IPS-15b (cell line): ENCODE data around the gene DNAJB12.
A peak's percentile ranks its signal among the peaks of the same experiment; 100 is the strongest.
"Not testable (repeated sequence)": the region's sequence is repeated elsewhere in the genome, so short reads cannot be mapped to it uniquely, and the experiment has no call there.

Source experiments
- H3K27me3 ChIP-seq: one replicate; pipeline ENCODE4 v1.6.1; 2013; ENCODE audit warnings: low read length; ENCODE audit not compliant: control insufficient read depth, insufficient read depth
- H3K36me3 ChIP-seq: one replicate; pipeline ENCODE4 v1.6.1; 2013; ENCODE audit warnings: low read length; ENCODE audit not compliant: control insufficient read depth, insufficient read depth
- H3K4me1 ChIP-seq: one replicate; pipeline ENCODE4 v1.6.1; 2013; ENCODE audit warnings: mild to moderate bottlenecking, low read length; ENCODE audit not compliant: control insufficient read depth, insufficient read depth
- H3K4me3 ChIP-seq: one replicate; pipeline ENCODE4 v1.5.1; 2013; ENCODE audit warnings: low read depth, low read length
- H3K9ac ChIP-seq: one replicate; pipeline ENCODE4 v1.6.1; 2013; ENCODE audit warnings: low read depth, mild to moderate bottlenecking, low read length
- H3K9me3 ChIP-seq: one replicate; pipeline ENCODE4 v1.6.1; 2013; ENCODE audit warnings: mild to moderate bottlenecking, low read length; ENCODE audit not compliant: control insufficient read depth, insufficient read depth

The DNAJB12 gene

DNA sequence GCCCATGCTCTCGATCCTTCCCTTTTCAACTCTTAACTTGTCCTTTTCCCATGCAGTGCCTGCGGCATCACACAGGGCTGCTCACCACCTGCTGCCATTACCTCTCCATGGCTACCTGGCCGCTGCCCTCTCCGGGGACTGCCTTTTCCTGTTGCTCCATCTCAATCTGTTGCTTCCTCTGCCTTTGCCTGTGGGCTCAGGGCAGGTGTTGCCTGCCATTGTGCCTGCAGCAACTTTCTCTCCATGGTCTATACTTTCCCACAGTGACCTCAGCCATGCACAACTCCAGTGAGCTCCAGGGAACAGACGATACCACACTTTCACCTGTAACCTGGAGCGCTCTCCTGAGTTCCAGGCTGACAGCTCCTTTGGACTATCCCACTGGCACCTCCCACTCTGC lies 3.2 kb downstream of the DNAJB12 start:
- H3K27me3 ChIP-seq = no peaks in the 10 kb centered on the region
- no peak overlapping the region for H3K4me3 ChIP-seq
- peaks cover 3% of the 10 kb centered on the region for H3K36me3 ChIP-seq
- H3K9me3 ChIP-seq = no peaks in the 10 kb centered on the region
- no peak overlapping the region for H3K9ac ChIP-seq
- H3K4me1 ChIP-seq = peaks cover 10% of the 10 kb centered on the region

DNA sequence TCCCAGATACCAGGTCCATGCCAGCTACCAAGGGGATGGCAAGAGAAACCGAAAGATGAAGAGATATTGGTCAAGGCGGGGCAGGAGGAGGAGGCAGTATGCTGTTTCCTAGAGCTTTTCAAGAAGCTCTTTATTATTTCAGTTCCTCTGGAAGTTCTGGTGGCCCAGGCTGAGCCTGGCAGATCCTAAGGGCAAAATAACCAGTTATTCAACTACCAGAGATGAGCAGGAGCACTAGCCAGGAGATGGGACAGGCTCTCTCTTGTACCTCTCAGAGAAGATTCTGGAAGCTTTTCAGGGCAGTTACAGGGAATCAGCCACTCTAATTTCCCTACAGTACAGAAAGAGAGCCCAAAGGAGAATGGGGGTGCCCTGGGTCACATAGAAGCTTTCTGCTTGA lies 5.3 kb downstream of the DNAJB12 start:
- no peaks in the 10 kb centered on the region for H3K27me3 ChIP-seq
- H3K9ac ChIP-seq = no peak overlapping the region
- H3K4me1 ChIP-seq = peaks cover 6% of the 10 kb centered on the region
- H3K4me3 ChIP-seq = no peak overlapping the region
- peaks cover 6% of the 10 kb centered on the region for H3K36me3 ChIP-seq
- H3K9me3 ChIP-seq = no peaks in the 10 kb centered on the region

DNA sequence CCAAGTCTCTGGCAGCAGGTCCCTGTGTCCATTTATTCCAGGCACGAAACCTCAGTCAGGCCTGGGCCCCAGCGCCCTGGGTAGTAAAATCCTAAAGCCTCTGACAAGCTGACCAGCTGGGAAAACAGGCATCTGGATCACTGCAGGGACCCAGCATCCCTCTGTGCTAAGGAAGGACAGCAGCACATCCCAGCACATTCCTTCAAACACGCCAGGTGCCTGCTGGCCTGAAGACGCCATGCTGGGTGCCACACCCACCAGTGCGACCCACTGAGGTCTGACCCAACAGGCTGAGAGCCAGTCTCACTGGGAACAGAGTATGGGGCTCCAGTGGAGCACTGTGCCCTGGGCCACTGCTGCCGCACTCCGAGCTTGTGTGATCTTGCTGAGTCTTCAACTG lies 6.4 kb downstream of the DNAJB12 start:
- Histone ChIP-seq H3K9ac (no peak overlapping the region), H3K27me3 (no peaks in the 10 kb centered on the region), H3K36me3 (peaks cover 6% of the 10 kb centered on the region), H3K9me3 (no peaks in the 10 kb centered on the region), H3K4me3 (no peak overlapping the region), H3K4me1 (peaks cover 4% of the 10 kb centered on the region)

DNA sequence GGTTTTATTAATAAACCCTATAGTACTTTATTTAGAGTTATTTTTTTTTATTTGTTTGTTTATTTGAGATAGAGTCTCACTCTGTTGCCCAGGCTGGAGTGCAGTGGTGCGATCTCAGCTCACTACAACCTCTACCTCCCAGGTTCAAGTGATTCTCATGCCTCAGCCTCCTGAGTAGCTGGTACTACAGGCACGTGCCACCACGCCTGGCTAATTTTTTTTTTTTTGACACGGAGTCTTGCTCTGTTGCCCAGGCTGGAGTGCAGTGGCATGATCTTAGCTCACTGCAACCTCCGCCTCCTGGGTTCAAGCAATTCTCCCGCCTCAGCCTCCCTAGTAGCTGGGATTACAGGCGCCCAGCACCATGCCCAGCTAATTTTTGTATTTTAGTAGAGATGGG lies 8.6 kb downstream of the DNAJB12 start:
- H3K27me3 ChIP-seq, H3K9me3 ChIP-seq, H3K4me3 ChIP-seq, H3K9ac ChIP-seq, H3K4me1 ChIP-seq: not testable (repeated sequence)
- H3K36me3 ChIP-seq = peaks cover 12% of the 10 kb centered on the region

DNA sequence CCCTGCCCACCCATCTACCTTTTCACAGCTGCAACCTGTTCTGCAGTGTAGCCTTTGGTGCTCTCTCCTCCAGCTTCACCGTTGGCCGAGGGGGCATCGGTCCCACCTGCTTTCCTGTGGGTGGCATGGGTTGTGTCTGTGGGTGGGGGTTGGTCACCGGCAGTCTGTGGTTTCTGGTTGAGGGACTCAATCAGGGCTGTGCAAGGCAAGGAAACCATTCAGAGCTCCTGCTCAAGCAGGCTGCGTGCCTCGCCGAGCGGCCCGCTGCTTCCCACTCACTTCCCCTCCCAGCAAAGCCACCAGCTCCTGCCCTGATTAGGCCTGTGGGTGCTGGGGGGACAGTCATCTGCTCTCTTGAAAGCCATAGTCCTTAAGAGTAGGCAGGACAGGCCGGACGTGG lies 9.8 kb downstream of the DNAJB12 start:
- Histone ChIP-seq H3K36me3 (peaks cover 19% of the 10 kb centered on the region), H3K9ac (no peak overlapping the region)

DNA sequence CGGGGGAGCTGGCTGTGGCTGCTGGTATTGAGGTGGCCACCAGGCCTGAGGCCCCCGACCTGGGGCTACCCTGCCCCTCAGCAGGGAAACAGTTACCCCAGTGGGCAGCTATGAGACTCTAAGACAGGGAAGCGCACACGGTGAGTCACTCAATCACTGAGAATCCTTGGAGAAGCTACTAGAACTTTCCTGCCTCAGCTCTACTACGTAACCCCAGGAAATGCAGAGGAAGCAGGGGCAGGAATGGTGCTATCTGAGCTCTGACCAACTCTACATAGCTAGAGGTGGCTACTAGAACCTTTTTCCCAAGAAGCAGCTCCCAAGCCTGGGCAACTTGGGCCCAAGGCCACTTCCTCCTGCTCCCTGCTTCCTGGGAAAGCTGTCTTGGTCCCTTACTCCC lies 11.8 kb downstream of the DNAJB12 start:
- no peaks in the 10 kb centered on the region for H3K4me1 ChIP-seq
- no peak overlapping the region for H3K9ac ChIP-seq
- peaks cover 21% of the 10 kb centered on the region for H3K36me3 ChIP-seq
- H3K4me3 ChIP-seq = no peak overlapping the region
- no peaks in the 10 kb centered on the region for H3K9me3 ChIP-seq
- no peaks in the 10 kb centered on the region for H3K27me3 ChIP-seq

More for the DNA sequence above, 9.8 kb downstream of the DNAJB12 start:
- no peak overlapping the region for H3K4me3 ChIP-seq
- no peaks in the 10 kb centered on the region for H3K9me3 ChIP-seq
- H3K4me1 ChIP-seq = no peaks in the 10 kb centered on the region
- no peaks in the 10 kb centered on the region for H3K27me3 ChIP-seq

DNA sequence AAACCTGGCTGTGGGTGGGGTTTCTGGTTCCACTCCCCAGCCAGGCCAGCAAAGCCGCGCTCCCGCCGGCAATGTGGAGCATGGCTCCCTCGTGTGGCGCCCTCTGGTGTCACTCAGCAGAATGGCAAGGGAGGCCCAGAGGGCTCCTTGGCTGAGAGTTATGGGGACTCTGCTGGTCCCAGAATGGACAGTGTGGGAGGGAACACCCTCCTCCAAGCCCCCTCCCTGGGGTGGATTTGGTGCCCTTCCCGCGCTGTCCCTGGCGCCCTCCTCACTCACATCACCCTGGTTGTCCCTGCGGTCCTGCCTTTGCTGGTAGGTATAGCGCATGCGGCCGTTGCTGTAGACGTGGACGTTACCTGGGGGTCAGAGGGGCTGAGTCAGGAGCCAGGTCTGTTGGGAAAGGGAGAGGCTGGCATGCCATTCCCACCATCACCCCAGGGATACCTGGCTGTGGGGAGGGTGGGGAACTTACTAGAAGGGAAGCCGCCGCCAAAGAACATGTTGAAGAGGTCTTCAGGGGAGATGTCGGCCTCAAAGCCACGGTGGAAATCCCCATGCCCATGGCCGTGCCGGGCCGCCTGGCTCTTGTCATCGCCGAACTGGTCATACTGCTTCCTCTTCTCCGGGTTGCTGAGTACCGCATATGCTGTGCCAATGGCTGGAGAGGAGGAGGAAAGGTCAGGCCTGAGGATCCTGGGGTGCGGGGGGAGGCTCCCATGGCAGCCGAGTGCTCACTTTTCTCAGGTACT lies 14.0 kb downstream of the DNAJB12 start:
- Histone ChIP-seq H3K27me3 (no peaks in the 10 kb centered on the region), H3K9ac (no peak overlapping the region), H3K9me3 (no peaks in the 10 kb centered on the region), H3K36me3 (peaks cover 36% of the 10 kb centered on the region), H3K4me3 (no peak overlapping the region), H3K4me1 (no peaks in the 10 kb centered on the region)

DNA sequence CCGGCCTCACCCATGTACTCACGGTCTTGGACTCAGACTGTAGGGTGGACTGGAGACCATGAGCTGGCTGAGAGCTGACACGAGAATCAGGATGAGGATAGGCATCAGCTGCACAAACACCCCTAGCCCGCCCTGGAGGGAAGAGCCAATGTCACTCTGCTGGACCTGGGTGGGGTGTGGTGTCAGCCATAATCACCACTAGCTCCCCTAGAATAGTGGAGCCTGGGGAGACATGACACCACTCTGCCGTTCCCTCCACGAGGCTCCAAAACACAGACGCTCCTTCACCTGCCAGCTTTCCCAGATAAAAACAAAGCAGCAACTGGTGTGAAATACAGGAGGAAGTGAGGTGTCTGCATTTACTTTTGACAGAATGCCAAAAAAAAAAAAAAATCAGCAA lies 16.5 kb downstream of the DNAJB12 start:
- no peak overlapping the region for H3K9ac ChIP-seq
- H3K4me3 ChIP-seq = no peak overlapping the region
- H3K9me3 ChIP-seq = no peaks in the 10 kb centered on the region
- H3K36me3 ChIP-seq = peaks cover 41% of the 10 kb centered on the region
- H3K27me3 ChIP-seq = no peaks in the 10 kb centered on the region
- H3K4me1 ChIP-seq = no peaks in the 10 kb centered on the region

DNA sequence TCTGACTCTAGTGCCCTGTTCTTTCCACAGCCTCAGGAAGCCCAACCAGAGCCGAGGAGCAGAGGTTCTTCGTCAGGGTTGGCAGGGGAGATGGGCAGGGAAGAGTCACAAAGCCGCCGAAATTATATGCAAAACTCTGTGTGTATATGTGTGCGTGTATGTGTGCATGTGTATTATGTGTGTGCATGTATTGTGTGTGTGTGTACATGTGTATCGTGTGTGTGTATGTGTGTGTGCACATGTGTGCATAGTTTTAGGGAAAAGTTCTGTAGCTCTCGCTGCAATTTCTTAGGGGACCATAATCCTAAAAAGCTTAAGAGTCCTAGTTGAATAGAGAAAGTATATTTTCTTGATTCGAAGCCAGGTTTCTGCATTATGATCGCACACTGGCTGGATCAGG lies 17.0 kb downstream of the DNAJB12 start:
- Histone ChIP-seq H3K4me1 (peaks cover 2% of the 10 kb centered on the region), H3K27me3 (no peaks in the 10 kb centered on the region), H3K36me3 (peaks cover 41% of the 10 kb centered on the region), H3K9ac (no peak overlapping the region), H3K9me3 (no peaks in the 10 kb centered on the region), H3K4me3 (no peak overlapping the region)

DNA sequence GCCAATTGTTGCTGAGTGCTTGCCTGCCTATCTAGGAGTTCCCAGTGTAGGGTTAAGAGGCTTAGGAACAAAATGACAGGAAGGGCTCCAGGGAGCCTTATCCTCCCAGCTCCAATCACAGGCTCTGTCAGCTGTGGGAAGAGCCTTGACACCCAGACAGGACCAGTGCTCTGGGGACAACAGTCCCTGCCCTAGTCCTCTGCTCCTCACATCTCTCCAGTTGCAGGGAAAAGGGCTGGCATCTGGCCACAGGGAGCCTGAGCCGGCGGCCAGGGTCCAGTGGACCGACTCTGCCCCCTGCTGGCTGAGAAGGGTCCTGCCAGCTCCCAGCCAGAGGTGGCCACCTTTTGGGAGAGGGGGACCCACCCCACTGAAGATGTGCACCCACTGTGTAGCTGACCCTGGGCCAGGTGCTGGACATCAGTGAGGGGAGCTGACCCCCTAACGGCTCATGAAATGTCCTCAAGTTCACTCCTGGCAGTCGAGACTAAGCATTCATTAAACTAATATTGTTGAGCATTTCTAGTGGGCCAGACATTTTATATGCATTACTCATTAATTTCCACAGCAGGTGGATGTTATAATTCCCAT lies 17.6 kb downstream of the DNAJB12 start:
- Histone ChIP-seq H3K9me3 (no peaks in the 10 kb centered on the region), H3K9ac (peak overlapping the region; percentile 37), H3K27me3 (no peaks in the 10 kb centered on the region), H3K4me3 (no peak overlapping the region), H3K4me1 (peaks cover 2% of the 10 kb centered on the region), H3K36me3 (peaks cover 37% of the 10 kb centered on the region)

DNA sequence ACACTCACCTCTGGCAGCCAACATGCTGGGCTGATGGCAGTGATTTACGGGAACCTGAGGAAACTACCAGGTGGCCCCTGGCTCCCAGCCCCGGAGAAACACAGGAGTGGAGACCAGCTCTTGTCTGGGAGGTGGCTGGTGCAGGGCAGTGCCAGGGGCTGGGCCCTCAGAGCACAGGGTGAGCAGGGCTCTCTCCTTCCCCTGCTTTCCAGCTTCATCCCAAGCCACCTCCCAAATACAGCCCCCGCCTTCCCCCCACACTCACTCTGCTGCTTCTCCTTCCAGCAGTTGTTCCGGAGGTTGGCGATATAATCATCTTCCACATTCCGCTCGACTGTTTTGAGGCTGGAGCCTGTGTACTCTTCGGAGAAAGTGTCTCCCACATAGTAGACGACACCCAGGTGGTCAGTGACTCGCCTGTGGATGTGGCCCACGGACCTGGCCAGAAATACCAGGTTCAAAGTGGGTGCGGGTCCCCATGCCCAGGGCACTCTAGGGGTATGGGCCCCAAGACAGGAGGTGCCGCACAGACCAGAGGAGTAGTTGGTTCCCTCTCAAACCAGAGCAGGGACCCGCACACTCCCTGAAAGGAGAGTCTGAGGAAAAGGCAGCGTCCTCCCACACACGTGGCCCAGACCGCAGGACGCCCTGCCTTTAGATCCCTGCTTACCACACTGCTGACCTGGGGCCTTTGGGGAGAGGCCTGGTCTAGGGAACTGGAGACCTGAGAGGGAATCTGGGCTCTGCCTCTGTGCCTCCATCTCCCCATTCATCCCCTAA lies 18.3 kb downstream of the DNAJB12 start:
- Histone ChIP-seq H3K9ac (peak overlapping the region; percentile 37), H3K4me3 (no peak overlapping the region)

More for the DNA sequence above, 18.3 kb downstream of the DNAJB12 start:
- H3K27me3 ChIP-seq = no peaks in the 10 kb centered on the region
- peaks cover 37% of the 10 kb centered on the region for H3K36me3 ChIP-seq
- H3K4me1 ChIP-seq = peaks cover 6% of the 10 kb centered on the region
- no peaks in the 10 kb centered on the region for H3K9me3 ChIP-seq
